GM18873 (cell line): ENCODE results near the gene COL4A6.
"Not testable (repeated sequence)": the region's sequence is repeated elsewhere in the genome, so short reads cannot be mapped to it uniquely, and the experiment has no call there.

ENCODE experiments used
- ATAC-seq: cut with Tn5 transposase; IDR thresholded peaks from one replicate; pipeline ENCODE4 v1.9.1; 2021; ENCODE audit warnings: mild to moderate bottlenecking, moderate library complexity, moderate number of reproducible peaks; ENCODE audit not compliant: unreplicated experiment, low FRiP score

The COL4A6 gene

GRCh38 chrX:108412783-108413182 is 25.4 kb downstream of the COL4A6 start:
- no peak for ATAC-seq

- no peak for ATAC-seq
Observed at GRCh38 chrX:108399418-108400165, 38.6 kb downstream of the COL4A6 start.

GRCh38 chrX:108397627-108398391 is 40.4 kb downstream of the COL4A6 start:
- ATAC-seq = no peak

GRCh38 chrX:108396986-108397385 is 41.2 kb downstream of the COL4A6 start:
- ATAC-seq = no peak

- ATAC-seq = no peak
Observed at GRCh38 chrX:108396188-108396891, 41.9 kb downstream of the COL4A6 start.

- ATAC-seq = not testable (repeated sequence)
Observed at GRCh38 chrX:108390976-108391717, 47.1 kb downstream of the COL4A6 start.

GRCh38 chrX:108384783-108385182 is 53.4 kb downstream of the COL4A6 start:
- ATAC-seq = no peak

- ATAC-seq = no peak
Observed at GRCh38 chrX:108380222-108380621, 58.0 kb downstream of the COL4A6 start.

GRCh38 chrX:108376821-108377220 is 61.4 kb downstream of the COL4A6 start:
- ATAC-seq = not testable (repeated sequence)

GRCh38 chrX:108375591-108375990 is 62.6 kb downstream of the COL4A6 start:
- ATAC-seq = not testable (repeated sequence)

GRCh38 chrX:108366644-108367406 is 71.4 kb downstream of the COL4A6 start:
- ATAC-seq = no peak

GRCh38 chrX:108362026-108362425 is 76.2 kb downstream of the COL4A6 start:
- no peak for ATAC-seq

GRCh38 chrX:108361316-108361715 is 76.9 kb downstream of the COL4A6 start:
- no peak for ATAC-seq

- ATAC-seq = no peak
Observed at GRCh38 chrX:108359806-108360602, 78.2 kb downstream of the COL4A6 start.

GRCh38 chrX:108353452-108353851 is 84.8 kb downstream of the COL4A6 start:
- ATAC-seq = no peak

- ATAC-seq = no peak
Observed at GRCh38 chrX:108349210-108349609, 89.0 kb downstream of the COL4A6 start.

- ATAC-seq = no peak
Observed at GRCh38 chrX:108348525-108348924, 89.7 kb downstream of the COL4A6 start.

- ATAC-seq = no peak
Observed at GRCh38 chrX:108347800-108348199, 90.4 kb downstream of the COL4A6 start.

- no peak for ATAC-seq
Observed at GRCh38 chrX:108344216-108344615, 94.0 kb downstream of the COL4A6 start.
